HEK293 (cell line): Measurements from ENCODE around the gene LMO2.

Experiments used
- BCL11A ChIP-seq: fragments of 450-650 bp; formaldehyde crosslinking; IDR thresholded peaks from 2 replicates; pipeline ENCODE4 v1.5.1; 2016; ENCODE audit warnings: low read depth, missing biosample characterization, missing genetic modification characterization
- SALL2 ChIP-seq: fragments of 450-650 bp; formaldehyde crosslinking; IDR thresholded peaks from 2 replicates; pipeline ENCODE4 v1.5.0; 2017; ENCODE audit warnings: missing biosample characterization, mild to moderate bottlenecking, missing genetic modification characterization, borderline replicate concordance
- YY2 ChIP-seq: fragments of 450-650 bp; formaldehyde crosslinking; IDR thresholded peaks from 2 replicates; pipeline ENCODE4 v1.5.1; 2016; ENCODE audit warnings: missing biosample characterization, missing genetic modification characterization
- ZBTB7A ChIP-seq: fragments of 450-650 bp; formaldehyde crosslinking; IDR thresholded peaks from 2 replicates; pipeline ENCODE4 v1.5.1; 2016; ENCODE audit warnings: low read depth, missing biosample characterization, missing genetic modification characterization
- ZNF157 ChIP-seq: fragments of 450-650 bp; formaldehyde crosslinking; IDR thresholded peaks from 2 replicates; pipeline ENCODE4 v1.5.1; 2016; ENCODE audit warnings: missing biosample characterization, missing genetic modification characterization
- ZNF350 ChIP-seq: fragments of 450-650 bp; formaldehyde crosslinking; IDR thresholded peaks from 2 replicates; pipeline ENCODE4 v1.5.0; 2017; ENCODE audit warnings: missing biosample characterization, mild to moderate bottlenecking, missing genetic modification characterization
- ZNF423 ChIP-seq: fragments of 450-650 bp; formaldehyde crosslinking; IDR thresholded peaks from 2 replicates; pipeline ENCODE4 v1.5.1; 2016; ENCODE audit warnings: missing biosample characterization, missing genetic modification characterization
- TF ChIP-seq, protein P1 (sequence below): fragments of 450-650 bp; formaldehyde crosslinking; IDR thresholded peaks from 2 replicates; pipeline ENCODE4 v1.5.1; 2016; ENCODE audit warnings: missing biosample characterization, missing genetic modification characterization
- TF ChIP-seq, protein P2 (sequence below): fragments of 450-650 bp; formaldehyde crosslinking; IDR thresholded peaks from 2 replicates; pipeline ENCODE4 v1.5.1; 2016; ENCODE audit warnings: missing biosample characterization, missing genetic modification characterization
- TF ChIP-seq, protein P3 (sequence below): fragments of 450-650 bp; formaldehyde crosslinking; IDR thresholded peaks from 2 replicates; pipeline ENCODE4 v1.5.1; 2016; ENCODE audit warnings: missing biosample characterization, missing genetic modification characterization
- TF ChIP-seq, protein P4 (sequence below): fragments of 450-650 bp; formaldehyde crosslinking; IDR thresholded peaks from 2 replicates; pipeline ENCODE4 v1.5.1; 2017; ENCODE audit warnings: missing biosample characterization, mild to moderate bottlenecking, missing genetic modification characterization, moderate library complexity
- TF ChIP-seq, protein P5 (sequence below): fragments of 450-650 bp; formaldehyde crosslinking; conservative IDR thresholded peaks from 2 replicates; pipeline ENCODE4 v1.5.1; 2016; ENCODE audit warnings: low read depth, missing biosample characterization, missing genetic modification characterization
- TF ChIP-seq, protein P6 (sequence below): fragments of 450-650 bp; formaldehyde crosslinking; IDR thresholded peaks from 2 replicates; pipeline ENCODE4 v1.5.1; 2016; ENCODE audit warnings: missing biosample characterization, missing genetic modification characterization

DNA sequence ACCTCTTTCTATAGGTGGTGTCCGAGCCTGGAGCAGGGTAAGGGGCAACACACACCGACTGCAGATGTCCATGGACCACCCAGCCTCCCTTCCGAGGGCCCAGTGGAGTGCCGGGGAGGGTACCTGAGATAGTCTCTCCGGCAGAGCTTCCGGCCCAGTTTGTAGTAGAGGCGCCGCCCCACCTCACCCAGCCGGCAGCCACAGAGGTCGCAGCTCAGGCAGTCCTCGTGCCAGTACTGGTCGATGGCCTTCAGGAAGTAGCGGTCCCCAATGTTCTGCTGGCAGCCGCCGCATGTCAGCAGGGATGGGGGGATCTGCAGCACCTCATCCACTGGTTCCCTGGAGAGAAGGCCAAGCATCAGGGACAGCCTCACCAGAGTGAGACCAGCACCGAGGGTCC lies 27.4 kb downstream of the LMO2 start:
- no peak for TF ChIP-seq ZNF350
- TF ChIP-seq, protein P1, sequence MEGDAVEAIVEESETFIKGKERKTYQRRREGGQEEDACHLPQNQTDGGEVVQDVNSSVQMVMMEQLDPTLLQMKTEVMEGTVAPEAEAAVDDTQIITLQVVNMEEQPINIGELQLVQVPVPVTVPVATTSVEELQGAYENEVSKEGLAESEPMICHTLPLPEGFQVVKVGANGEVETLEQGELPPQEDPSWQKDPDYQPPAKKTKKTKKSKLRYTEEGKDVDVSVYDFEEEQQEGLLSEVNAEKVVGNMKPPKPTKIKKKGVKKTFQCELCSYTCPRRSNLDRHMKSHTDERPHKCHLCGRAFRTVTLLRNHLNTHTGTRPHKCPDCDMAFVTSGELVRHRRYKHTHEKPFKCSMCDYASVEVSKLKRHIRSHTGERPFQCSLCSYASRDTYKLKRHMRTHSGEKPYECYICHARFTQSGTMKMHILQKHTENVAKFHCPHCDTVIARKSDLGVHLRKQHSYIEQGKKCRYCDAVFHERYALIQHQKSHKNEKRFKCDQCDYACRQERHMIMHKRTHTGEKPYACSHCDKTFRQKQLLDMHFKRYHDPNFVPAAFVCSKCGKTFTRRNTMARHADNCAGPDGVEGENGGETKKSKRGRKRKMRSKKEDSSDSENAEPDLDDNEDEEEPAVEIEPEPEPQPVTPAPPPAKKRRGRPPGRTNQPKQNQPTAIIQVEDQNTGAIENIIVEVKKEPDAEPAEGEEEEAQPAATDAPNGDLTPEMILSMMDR (tag by site-specific recombination): no peak
- TF ChIP-seq BCL11A: no peak
- TF ChIP-seq, protein P2, sequence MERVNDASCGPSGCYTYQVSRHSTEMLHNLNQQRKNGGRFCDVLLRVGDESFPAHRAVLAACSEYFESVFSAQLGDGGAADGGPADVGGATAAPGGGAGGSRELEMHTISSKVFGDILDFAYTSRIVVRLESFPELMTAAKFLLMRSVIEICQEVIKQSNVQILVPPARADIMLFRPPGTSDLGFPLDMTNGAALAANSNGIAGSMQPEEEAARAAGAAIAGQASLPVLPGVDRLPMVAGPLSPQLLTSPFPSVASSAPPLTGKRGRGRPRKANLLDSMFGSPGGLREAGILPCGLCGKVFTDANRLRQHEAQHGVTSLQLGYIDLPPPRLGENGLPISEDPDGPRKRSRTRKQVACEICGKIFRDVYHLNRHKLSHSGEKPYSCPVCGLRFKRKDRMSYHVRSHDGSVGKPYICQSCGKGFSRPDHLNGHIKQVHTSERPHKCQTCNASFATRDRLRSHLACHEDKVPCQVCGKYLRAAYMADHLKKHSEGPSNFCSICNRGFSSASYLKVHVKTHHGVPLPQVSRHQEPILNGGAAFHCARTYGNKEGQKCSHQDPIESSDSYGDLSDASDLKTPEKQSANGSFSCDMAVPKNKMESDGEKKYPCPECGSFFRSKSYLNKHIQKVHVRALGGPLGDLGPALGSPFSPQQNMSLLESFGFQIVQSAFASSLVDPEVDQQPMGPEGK (tag by site-specific recombination): no peak
- TF ChIP-seq, protein P3, sequence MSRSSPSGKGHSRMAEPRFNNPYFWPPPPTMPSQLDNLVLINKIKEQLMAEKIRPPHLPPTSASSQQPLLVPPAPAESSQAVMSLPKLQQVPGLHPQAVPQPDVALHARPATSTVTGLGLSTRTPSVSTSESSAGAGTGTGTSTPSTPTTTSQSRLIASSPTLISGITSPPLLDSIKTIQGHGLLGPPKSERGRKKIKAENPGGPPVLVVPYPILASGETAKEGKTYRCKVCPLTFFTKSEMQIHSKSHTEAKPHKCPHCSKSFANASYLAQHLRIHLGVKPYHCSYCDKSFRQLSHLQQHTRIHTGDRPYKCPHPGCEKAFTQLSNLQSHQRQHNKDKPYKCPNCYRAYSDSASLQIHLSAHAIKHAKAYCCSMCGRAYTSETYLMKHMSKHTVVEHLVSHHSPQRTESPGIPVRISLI (tag by site-specific recombination): no peak
- no peak for TF ChIP-seq ZNF157 (tag by site-specific recombination)
- TF ChIP-seq, protein P4, sequence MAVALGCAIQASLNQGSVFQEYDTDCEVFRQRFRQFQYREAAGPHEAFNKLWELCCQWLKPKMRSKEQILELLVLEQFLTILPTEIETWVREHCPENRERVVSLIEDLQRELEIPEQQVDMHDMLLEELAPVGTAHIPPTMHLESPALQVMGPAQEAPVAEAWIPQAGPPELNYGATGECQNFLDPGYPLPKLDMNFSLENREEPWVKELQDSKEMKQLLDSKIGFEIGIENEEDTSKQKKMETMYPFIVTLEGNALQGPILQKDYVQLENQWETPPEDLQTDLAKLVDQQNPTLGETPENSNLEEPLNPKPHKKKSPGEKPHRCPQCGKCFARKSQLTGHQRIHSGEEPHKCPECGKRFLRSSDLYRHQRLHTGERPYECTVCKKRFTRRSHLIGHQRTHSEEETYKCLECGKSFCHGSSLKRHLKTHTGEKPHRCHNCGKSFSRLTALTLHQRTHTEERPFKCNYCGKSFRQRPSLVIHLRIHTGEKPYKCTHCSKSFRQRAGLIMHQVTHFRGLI: no peak
- no peak for TF ChIP-seq YY2
- TF ChIP-seq, protein P5, sequence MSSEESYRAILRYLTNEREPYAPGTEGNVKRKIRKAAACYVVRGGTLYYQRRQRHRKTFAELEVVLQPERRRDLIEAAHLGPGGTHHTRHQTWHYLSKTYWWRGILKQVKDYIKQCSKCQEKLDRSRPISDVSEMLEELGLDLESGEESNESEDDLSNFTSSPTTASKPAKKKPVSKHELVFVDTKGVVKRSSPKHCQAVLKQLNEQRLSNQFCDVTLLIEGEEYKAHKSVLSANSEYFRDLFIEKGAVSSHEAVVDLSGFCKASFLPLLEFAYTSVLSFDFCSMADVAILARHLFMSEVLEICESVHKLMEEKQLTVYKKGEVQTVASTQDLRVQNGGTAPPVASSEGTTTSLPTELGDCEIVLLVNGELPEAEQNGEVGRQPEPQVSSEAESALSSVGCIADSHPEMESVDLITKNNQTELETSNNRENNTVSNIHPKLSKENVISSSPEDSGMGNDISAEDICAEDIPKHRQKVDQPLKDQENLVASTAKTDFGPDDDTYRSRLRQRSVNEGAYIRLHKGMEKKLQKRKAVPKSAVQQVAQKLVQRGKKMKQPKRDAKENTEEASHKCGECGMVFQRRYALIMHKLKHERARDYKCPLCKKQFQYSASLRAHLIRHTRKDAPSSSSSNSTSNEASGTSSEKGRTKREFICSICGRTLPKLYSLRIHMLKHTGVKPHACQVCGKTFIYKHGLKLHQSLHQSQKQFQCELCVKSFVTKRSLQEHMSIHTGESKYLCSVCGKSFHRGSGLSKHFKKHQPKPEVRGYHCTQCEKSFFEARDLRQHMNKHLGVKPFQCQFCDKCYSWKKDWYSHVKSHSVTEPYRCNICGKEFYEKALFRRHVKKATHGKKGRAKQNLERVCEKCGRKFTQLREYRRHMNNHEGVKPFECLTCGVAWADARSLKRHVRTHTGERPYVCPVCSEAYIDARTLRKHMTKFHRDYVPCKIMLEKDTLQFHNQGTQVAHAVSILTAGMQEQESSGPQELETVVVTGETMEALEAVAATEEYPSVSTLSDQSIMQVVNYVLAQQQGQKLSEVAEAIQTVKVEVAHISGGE: no peak
- TF ChIP-seq SALL2: no peak
- no peak for TF ChIP-seq ZNF423 (tag by site-specific recombination)
- no peak for TF ChIP-seq ZBTB7A (tag by site-specific recombination)
- TF ChIP-seq, protein P6, sequence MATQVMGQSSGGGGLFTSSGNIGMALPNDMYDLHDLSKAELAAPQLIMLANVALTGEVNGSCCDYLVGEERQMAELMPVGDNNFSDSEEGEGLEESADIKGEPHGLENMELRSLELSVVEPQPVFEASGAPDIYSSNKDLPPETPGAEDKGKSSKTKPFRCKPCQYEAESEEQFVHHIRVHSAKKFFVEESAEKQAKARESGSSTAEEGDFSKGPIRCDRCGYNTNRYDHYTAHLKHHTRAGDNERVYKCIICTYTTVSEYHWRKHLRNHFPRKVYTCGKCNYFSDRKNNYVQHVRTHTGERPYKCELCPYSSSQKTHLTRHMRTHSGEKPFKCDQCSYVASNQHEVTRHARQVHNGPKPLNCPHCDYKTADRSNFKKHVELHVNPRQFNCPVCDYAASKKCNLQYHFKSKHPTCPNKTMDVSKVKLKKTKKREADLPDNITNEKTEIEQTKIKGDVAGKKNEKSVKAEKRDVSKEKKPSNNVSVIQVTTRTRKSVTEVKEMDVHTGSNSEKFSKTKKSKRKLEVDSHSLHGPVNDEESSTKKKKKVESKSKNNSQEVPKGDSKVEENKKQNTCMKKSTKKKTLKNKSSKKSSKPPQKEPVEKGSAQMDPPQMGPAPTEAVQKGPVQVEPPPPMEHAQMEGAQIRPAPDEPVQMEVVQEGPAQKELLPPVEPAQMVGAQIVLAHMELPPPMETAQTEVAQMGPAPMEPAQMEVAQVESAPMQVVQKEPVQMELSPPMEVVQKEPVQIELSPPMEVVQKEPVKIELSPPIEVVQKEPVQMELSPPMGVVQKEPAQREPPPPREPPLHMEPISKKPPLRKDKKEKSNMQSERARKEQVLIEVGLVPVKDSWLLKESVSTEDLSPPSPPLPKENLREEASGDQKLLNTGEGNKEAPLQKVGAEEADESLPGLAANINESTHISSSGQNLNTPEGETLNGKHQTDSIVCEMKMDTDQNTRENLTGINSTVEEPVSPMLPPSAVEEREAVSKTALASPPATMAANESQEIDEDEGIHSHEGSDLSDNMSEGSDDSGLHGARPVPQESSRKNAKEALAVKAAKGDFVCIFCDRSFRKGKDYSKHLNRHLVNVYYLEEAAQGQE (tag by site-specific recombination): no peak
